H1 (cell line): ENCODE results near the gene PMF1. TPM values are rescaled to one million over a fixed set of nuclear protein-coding genes. Genes with fewer than 3 reads are reported as not detected.
"Not testable (repeated sequence)": the region's sequence is repeated elsewhere in the genome, so short reads cannot be mapped to it uniquely, and the experiment has no call there.

Experiments used
- CTCF ChIA-PET: fragments of 300-600 bp; sonication (Branson Sonifier 250); formaldehyde crosslinking; loops from one replicate; lab custom pipeline; 2021; ENCODE audit not compliant: partially characterized antibody; lab: Charles Lee
- POLR2A ChIA-PET: fragments of 300-600 bp; sonication (Branson Sonifier 250); formaldehyde crosslinking; loops from one replicate; lab custom pipeline; 2021; ENCODE audit warnings: inconsistent platforms; ENCODE audit not compliant: partially characterized antibody; lab: Charles Lee
- DNase-seq, 2 experiments: peaks; one replicate each; pipeline versions ENCODE4 v3.0.0 to v3.0.0-alpha.2; 2010 to 2022; ENCODE audit warnings: low spot score in 2 of 2, low read depth in 1 of 2, mixed read lengths in 1 of 2
- FAIRE-seq: peaks from 2 replicates; lab custom pipeline; 2011; peaks lifted over from hg19 to GRCh38; lab: Jason Lieb, UNC
- H2AFZ ChIP-seq: 2 replicates; pipeline ENCODE4 v1.8.1; 2012; ENCODE audit warnings: low read length, inconsistent platforms
- H2AK5ac ChIP-seq: 2 replicates; pipeline ENCODE4 v1.6.1; 2013; ENCODE audit warnings: low read depth, low read length
- H2BK120ac ChIP-seq: replicated peaks from 2 replicates; pipeline ENCODE3; 2013; ENCODE audit warnings: low read depth, low read length, inconsistent platforms
- H2BK12ac ChIP-seq: 2 replicates; pipeline ENCODE4 v1.6.1; 2013; ENCODE audit warnings: low read depth, low read length
- H2BK15ac ChIP-seq: 2 replicates; pipeline ENCODE4 v1.6.1; 2013; ENCODE audit warnings: low read length
- H2BK20ac ChIP-seq: 2 replicates; pipeline ENCODE4 v1.6.1; 2013; ENCODE audit warnings: low read length
- H2BK5ac ChIP-seq: 2 replicates; pipeline ENCODE4 v1.6.1; 2013; ENCODE audit warnings: low read depth, low read length
- H3K14ac ChIP-seq: 2 replicates; pipeline ENCODE4 v1.6.1; 2013; ENCODE audit warnings: inconsistent platforms; ENCODE audit not compliant: insufficient read length
- H3K18ac ChIP-seq: 2 replicates; pipeline ENCODE4 v1.6.1; 2013; ENCODE audit warnings: low read length; ENCODE audit errors: extremely low read depth
- H3K23ac ChIP-seq: 2 replicates; pipeline ENCODE4 v1.6.1; 2013; ENCODE audit warnings: inconsistent platforms; ENCODE audit not compliant: insufficient read length
- H3K23me2 ChIP-seq: 2 replicates; pipeline ENCODE4 v1.6.1; 2013; ENCODE audit warnings: low read depth, low read length
- H3K27ac ChIP-seq: 2 replicates; pipeline ENCODE4 v1.6.1; 2011; ENCODE audit warnings: low read depth, low read length, inconsistent platforms
- H3K27me3 ChIP-seq, 4 experiments: replicated peaks in 1 of 4; 1 replicate in 1 of 4; 2 replicates in 3 of 4; pipeline versions ENCODE4 v1.6.1 to v1.8.1; 2011 to 2013; ENCODE audit warnings: low read length in 3 of 4, mild to moderate bottlenecking in 3 of 4, inconsistent platforms in 2 of 4, mixed read lengths in 2 of 4, moderate library complexity in 1 of 4; ENCODE audit not compliant: control insufficient read depth in 3 of 4, insufficient read depth in 3 of 4; ENCODE audit errors: extremely low read depth in 1 of 4
- H3K36me3 ChIP-seq, 4 experiments: 2 replicates each; pipeline versions ENCODE4 v1.6.1 to v1.8.1; 2011 to 2013; ENCODE audit warnings: mild to moderate bottlenecking in 4 of 4, low read length in 3 of 4, moderate library complexity in 2 of 4, control low read depth in 1 of 4, inconsistent platforms in 1 of 4; ENCODE audit not compliant: insufficient read depth in 4 of 4, control insufficient read depth in 2 of 4
- H3K4ac ChIP-seq: replicated peaks from 2 replicates; pipeline ENCODE3; 2013; ENCODE audit warnings: low read length, low read depth, mixed read lengths, inconsistent platforms; ENCODE audit not compliant: insufficient read length
- H3K4me1 ChIP-seq, 4 experiments: replicated peaks in 1 of 4; 1 replicate in 1 of 4; 2 replicates in 3 of 4; pipeline versions ENCODE4 v1.6.1 to v1.8.1; 2011 to 2013; ENCODE audit warnings: low read length in 3 of 4, inconsistent platforms in 2 of 4, mixed read lengths in 1 of 4; ENCODE audit not compliant: insufficient read depth in 4 of 4, control insufficient read depth in 3 of 4
- H3K4me2 ChIP-seq, 2 experiments: 2 replicates each; pipeline versions ENCODE4 v1.6.1 to v1.8.1; 2011 to 2013; ENCODE audit warnings: low read depth in 2 of 2, low read length in 2 of 2, control low read depth in 1 of 2, inconsistent platforms in 1 of 2, mild to moderate bottlenecking in 1 of 2; ENCODE audit not compliant: insufficient read depth in 1 of 2
- H3K4me3 ChIP-seq, 4 experiments: fragments of 200-600, 300-600 bp in 1 of 4; sonication (generic), shearing (Covaris generic), sonication (Bioruptor Twin) in 1 of 4; 2 replicates each; pipeline versions ENCODE4 v1.5.1 to v1.8.1; 2011 to 2016; ENCODE audit warnings: low read length in 4 of 4, low read depth in 3 of 4, control low read depth in 2 of 4, inconsistent platforms in 2 of 4, mild to moderate bottlenecking in 2 of 4, mixed read lengths in 1 of 4, moderate library complexity in 1 of 4; ENCODE audit not compliant: insufficient read depth in 2 of 4; ENCODE audit errors: extremely low read depth in 1 of 4
- H3K56ac ChIP-seq: replicated peaks from 2 replicates; pipeline ENCODE3; 2013; ENCODE audit warnings: low read depth, mild to moderate bottlenecking, mixed read lengths, low read length, inconsistent platforms; ENCODE audit not compliant: insufficient read length
- H3K79me1 ChIP-seq: 2 replicates; pipeline ENCODE4 v1.6.1; 2013; ENCODE audit warnings: low read depth, low read length, control low read depth
- H3K79me2 ChIP-seq, 2 experiments: 2 replicates each; pipeline versions ENCODE4 v1.6.1 to v1.8.1; 2012 to 2013; ENCODE audit warnings: low read length in 2 of 2, mild to moderate bottlenecking in 2 of 2, inconsistent platforms in 1 of 2; ENCODE audit not compliant: insufficient read depth in 2 of 2, control insufficient read depth in 1 of 2
- H3K9ac ChIP-seq, 4 experiments: replicated peaks in 1 of 4; 1 replicate in 1 of 4; 2 replicates in 3 of 4; pipeline versions ENCODE4 v1.6.1 to v1.8.1; 2011 to 2013; ENCODE audit warnings: low read depth in 3 of 4, low read length in 3 of 4, control low read depth in 2 of 4, mild to moderate bottlenecking in 2 of 4, moderate library complexity in 2 of 4, inconsistent platforms in 1 of 4; ENCODE audit errors: extremely low read depth in 1 of 4
- H3K9me3 ChIP-seq, 2 experiments: 2 replicates each; pipeline versions ENCODE4 v1.6.1 to v1.8.1; 2012 to 2013; ENCODE audit warnings: mild to moderate bottlenecking in 2 of 2, moderate library complexity in 2 of 2, control low read depth in 1 of 2, inconsistent platforms in 1 of 2, low read depth in 1 of 2, low read length in 1 of 2, mixed read lengths in 1 of 2; ENCODE audit not compliant: insufficient read depth in 2 of 2
- H4K20me1 ChIP-seq, 2 experiments: replicated peaks in 1 of 2; 2 replicates each; pipeline versions ENCODE3 to v1.8.1; 2011 to 2013; ENCODE audit warnings: inconsistent platforms in 2 of 2, low read length in 2 of 2, mild to moderate bottlenecking in 1 of 2; ENCODE audit not compliant: insufficient read depth in 2 of 2, control insufficient read depth in 1 of 2
- H4K5ac ChIP-seq: 2 replicates; pipeline ENCODE4 v1.6.1; 2013; ENCODE audit warnings: low read length, low read depth, mixed read lengths, inconsistent platforms; ENCODE audit not compliant: insufficient read length
- H4K8ac ChIP-seq: 2 replicates; pipeline ENCODE4 v1.8.0; 2013; ENCODE audit warnings: mild to moderate bottlenecking, moderate library complexity, low read length, inconsistent platforms; ENCODE audit not compliant: insufficient read depth; ENCODE audit errors: extremely low read depth
- H4K91ac ChIP-seq: replicated peaks from 2 replicates; pipeline ENCODE3; 2013; ENCODE audit warnings: low read length, mixed read lengths, inconsistent platforms; ENCODE audit not compliant: insufficient read length
- WGBS, 2 experiments: shearing (Covaris generic) in 1 of 2; methylation state at CpG; one replicate each; pipeline versions ENCODE4 v1.1.6 to v1.1.7; 2013 to 2015; ENCODE audit warnings: low lambda C conversion rate in 2 of 2, mixed read lengths in 2 of 2, inconsistent platforms in 1 of 2, low coverage in 1 of 2, missing lambda C conversion rate in 1 of 2; ENCODE audit not compliant: insufficient replicate concordance in 2 of 2, insufficient coverage in 1 of 2, insufficient read length in 1 of 2; ENCODE audit errors: extremely low coverage in 1 of 2, missing lambda C conversion rate in 1 of 2; 5-methylcytosine and 5-hydroxymethylcytosine counted together
- polyA plus RNA-seq, 7 experiments: library from polyadenylated mRNA; depleted of rRNA in 3 of 7; stranded (reverse) in 5 of 7; unstranded in 2 of 7; fragments of >200 nt in 5 of 7; fragments of 200-250 nt in 2 of 7; gene quantifications; 1 replicate in 5 of 7; 2 replicates in 1 of 7; 4 replicates in 1 of 7; pipeline versions ENCODE4 v1.2.1 to v1.2.3, GENCODE V29; 2011 to 2013; ENCODE audit warnings: missing spikeins in 2 of 7, mixed read lengths in 2 of 7
- total RNA-seq: library from RNA; stranded (reverse); fragmentation: NEBNext Ultra II Directional; extraction: Animal tissue kit (Norgen Biotek cat#: 25700); gene quantifications from 2 replicates; pipeline ENCODE4 v1.2.1, GENCODE V29; 2021

Gene PMF1
- total and polyA plus RNA-seq, 2 of the 8 experiments (the other 6 are each of a cell fraction or from before 2014, with no cell fraction given): 113 to 296 TPM

DNA sequence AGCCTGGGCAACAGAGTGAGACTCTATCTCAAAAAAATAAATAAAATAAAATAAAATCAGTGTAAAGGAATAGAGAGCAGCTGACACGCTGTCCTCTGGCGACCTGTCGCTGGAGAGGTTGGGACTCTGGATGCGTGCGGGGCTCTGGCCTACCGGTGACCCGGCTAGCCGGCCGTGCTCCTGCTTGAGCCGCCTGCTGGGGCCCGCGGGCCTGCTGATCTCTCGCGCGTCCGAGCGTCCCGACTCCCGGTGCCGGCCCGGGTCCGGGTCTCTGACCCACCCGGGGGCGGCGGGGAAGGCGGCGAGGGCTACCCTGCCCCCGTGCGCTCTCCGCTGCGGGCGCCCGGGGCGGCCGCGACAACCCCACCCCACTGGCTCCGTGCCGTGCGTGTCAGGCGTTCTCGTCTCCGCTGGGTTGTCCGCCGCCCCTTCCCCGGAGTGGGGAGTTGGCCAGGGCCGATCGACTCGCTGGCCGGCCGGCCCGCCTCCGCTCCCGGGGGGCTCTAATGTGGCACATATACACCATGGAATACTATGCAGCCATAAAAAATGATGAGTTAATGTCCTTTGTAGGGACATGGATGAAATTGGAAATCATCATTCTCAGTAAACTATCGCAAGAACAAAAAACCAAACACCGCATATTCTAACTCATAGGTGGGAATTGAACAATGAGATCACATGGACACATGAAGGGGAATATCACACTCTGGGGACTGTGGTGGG, 3.7 kb downstream of the PMF1 start:
- peak; percentile 100 for FAIRE-seq
- H3K36me3 ChIP-seq: peaks cover 0 to 20% (median 5%) of the 10 kb centered on the region in 4 experiments; a peak in 5 of 8 replicates
- H4K5ac ChIP-seq, H2AK5ac ChIP-seq, H3K4me1 ChIP-seq, H3K23me2 ChIP-seq, H4K91ac ChIP-seq, H3K14ac ChIP-seq, H2BK15ac ChIP-seq, H3K27me3 ChIP-seq, H2BK5ac ChIP-seq, H4K8ac ChIP-seq, H3K4me2 ChIP-seq, H3K56ac ChIP-seq, H3K4ac ChIP-seq, H2AFZ ChIP-seq, H2BK12ac ChIP-seq, H3K18ac ChIP-seq, H3K9ac ChIP-seq, H3K4me3 ChIP-seq, H2BK20ac ChIP-seq, H4K20me1 ChIP-seq, H3K23ac ChIP-seq, H2BK120ac ChIP-seq, H3K9me3 ChIP-seq, DNase-seq, CTCF ChIA-PET, H3K27ac ChIP-seq: not testable (repeated sequence)
- 94% methylated on average over 54 of the region's 55 CpGs; no CpG with 5 or more reads in 1 of the 2 experiments for WGBS, 2 experiments
- POLR2A ChIA-PET: interaction anchor here (0.6 to 6.5 kb wide), 7 partner anchors 8 to 300 kb away, joined by 3 to 77 read pairs (median 3); no protein-coding TSS in a partner anchor
- peaks cover 10% of the 10 kb centered on the region for H3K79me1 ChIP-seq
- peaks cover 7 to 28% of the 10 kb centered on the region in 2 experiments for H3K79me2 ChIP-seq
